Thyroid gland (tissue), 4 donors: ENCODE results near the gene SPATC1L.

ENCODE experiments used
- CTCF ChIP-seq, 6 experiments: fragments of 200-600 bp in 3 of 6; fragments of 450-650 bp in 3 of 6; sonication (generic) in 3 of 6; IDR thresholded peaks; one replicate each; pipeline ENCODE4 v1.5.1; 2016 to 2019; ENCODE audit warnings: antibody characterized with exemption in 6 of 6, mild to moderate bottlenecking in 2 of 6, inconsistent platforms in 1 of 6, moderate library complexity in 1 of 6
- POLR2A ChIP-seq, 2 donors: fragments of 450-650 bp; IDR thresholded peaks; one replicate each; pipeline ENCODE4 v1.6.1; 2017; ENCODE audit warnings: antibody characterized with exemption in 2 of 2, mild to moderate bottlenecking in 2 of 2, moderate library complexity in 1 of 2

GRCh38 chr21:46226146-46226545, 41.9 kb upstream of the SPATC1L start:
- TF ChIP-seq POLR2A (IDR thresholded peaks at IDR 0.05), result no peak
- no peak for TF ChIP-seq CTCF (IDR thresholded peaks at IDR 0.05)
